HG03064 (cell line): ENCODE results near the gene MIA3.
"Not testable (repeated sequence)": the region's sequence is repeated elsewhere in the genome, so short reads cannot be mapped to it uniquely, and the experiment has no call there.

Source experiments
- ATAC-seq: cut with Tn5 transposase; IDR thresholded peaks from one replicate; pipeline ENCODE4 v1.9.1; 2021; ENCODE audit warnings: low read depth; ENCODE audit not compliant: unreplicated experiment

MIA3 gene, protein sequence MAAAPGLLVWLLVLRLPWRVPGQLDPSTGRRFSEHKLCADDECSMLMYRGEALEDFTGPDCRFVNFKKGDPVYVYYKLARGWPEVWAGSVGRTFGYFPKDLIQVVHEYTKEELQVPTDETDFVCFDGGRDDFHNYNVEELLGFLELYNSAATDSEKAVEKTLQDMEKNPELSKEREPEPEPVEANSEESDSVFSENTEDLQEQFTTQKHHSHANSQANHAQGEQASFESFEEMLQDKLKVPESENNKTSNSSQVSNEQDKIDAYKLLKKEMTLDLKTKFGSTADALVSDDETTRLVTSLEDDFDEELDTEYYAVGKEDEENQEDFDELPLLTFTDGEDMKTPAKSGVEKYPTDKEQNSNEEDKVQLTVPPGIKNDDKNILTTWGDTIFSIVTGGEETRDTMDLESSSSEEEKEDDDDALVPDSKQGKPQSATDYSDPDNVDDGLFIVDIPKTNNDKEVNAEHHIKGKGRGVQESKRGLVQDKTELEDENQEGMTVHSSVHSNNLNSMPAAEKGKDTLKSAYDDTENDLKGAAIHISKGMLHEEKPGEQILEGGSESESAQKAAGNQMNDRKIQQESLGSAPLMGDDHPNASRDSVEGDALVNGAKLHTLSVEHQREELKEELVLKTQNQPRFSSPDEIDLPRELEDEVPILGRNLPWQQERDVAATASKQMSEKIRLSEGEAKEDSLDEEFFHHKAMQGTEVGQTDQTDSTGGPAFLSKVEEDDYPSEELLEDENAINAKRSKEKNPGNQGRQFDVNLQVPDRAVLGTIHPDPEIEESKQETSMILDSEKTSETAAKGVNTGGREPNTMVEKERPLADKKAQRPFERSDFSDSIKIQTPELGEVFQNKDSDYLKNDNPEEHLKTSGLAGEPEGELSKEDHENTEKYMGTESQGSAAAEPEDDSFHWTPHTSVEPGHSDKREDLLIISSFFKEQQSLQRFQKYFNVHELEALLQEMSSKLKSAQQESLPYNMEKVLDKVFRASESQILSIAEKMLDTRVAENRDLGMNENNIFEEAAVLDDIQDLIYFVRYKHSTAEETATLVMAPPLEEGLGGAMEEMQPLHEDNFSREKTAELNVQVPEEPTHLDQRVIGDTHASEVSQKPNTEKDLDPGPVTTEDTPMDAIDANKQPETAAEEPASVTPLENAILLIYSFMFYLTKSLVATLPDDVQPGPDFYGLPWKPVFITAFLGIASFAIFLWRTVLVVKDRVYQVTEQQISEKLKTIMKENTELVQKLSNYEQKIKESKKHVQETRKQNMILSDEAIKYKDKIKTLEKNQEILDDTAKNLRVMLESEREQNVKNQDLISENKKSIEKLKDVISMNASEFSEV (N-terminal part only)

GRCh38 chr1:222618001-222618879 is at the start of gene MIA3:
MIA3 (plus strand) TSS chr1:222618097; CDS start chr1:222618111, 14 bp downstream.
- ATAC-seq, result peak; percentile 58

GRCh38 chr1:222570837-222571236 is 47.1 kb upstream of the MIA3 start:
- ATAC-seq, result no peak

DNA sequence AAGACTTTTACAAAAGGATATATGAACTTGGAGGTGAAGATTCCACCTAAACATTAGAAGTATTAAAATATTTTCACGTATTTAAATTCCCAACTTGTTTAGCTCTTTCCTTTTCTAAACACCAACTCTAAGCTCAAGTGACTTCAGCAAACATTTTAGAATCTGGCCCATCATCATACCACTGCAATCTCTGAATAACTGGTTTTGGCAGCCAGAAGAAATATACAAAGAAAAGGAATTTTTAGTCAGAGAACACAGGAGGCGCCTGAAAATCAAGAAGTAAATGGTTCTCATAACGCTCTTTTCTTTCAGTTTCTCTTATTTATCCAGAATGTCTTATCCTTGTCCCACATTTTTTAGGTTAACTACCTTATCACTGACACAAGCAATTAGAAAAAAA is 38.6 kb upstream of the MIA3 start:
- ATAC-seq, result no peak

- ATAC-seq, result peak; percentile 66
These were observed 35.7 kb upstream of the MIA3 start for GRCh38 chr1:222582099-222582774.

- peak; percentile 77 for ATAC-seq
These were observed 34.8 kb upstream of the MIA3 start for GRCh38 chr1:222583079-222583478.

DNA sequence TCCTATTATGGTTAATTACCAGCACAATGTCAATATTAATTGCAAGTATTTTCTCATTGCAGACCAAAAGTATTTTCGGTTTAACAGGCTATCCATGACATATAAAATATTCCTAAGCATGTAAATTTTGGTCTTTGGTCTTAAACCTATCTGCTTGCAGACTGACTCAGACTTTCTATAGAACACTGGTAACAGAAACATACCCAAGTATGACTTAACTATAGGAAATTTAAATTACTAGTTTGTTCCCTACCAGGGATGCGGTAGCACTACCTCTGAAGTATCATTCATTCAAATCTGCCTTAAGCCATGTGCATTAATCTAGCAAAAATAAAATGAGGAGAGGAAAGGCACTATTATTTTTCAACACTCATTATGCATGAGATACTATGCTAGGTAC is 31.1 kb upstream of the MIA3 start:
- no peak for ATAC-seq

GRCh38 chr1:222588135-222588534 is 29.8 kb upstream of the MIA3 start:
- no peak for ATAC-seq

DNA sequence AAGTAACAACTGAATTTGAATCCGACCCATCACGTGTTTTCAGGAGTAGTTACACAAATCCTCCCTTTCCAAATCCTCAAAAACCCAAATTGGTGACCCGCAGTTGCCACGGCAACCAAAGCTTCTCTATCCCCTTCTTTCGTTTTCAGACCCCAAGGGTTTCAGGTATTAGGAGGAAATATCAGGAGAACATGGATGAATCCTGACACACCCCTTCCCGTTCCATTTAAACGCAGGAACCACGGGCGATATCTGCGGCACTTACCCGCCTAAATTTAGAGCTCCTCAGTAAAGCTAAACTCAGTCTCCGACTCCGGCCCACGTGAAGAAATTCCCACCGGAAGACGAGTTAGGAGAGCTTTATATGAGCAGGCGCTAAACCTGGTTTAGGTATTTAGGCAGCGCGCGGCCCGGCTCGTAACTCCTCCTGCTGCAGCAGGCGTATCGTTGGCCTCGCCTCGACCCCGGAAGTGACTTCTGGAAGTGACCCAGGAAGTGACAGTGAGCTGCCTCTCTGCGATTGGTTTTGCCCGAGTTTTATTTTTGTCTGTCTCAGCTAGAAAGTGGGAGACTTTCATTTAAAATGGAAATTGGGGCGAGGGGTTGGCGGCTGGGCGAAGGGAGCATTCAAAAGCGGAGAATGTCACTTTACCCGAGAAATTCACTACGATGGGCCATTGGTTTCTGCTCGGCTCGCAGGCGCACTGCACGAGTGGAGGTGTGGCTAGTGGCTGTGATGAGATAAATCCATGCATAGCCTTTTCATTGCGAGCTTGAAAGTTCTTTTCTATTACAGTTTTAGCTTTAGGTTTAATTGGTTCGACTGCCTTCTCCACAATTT is 28.2 kb upstream of the MIA3 start, which contains the start of gene TAF1A:
Gene TAF1A (minus strand): TSS at position 472 of the 841 bp plus-strand sequence.
- peak; percentile 99 for ATAC-seq

- ATAC-seq, result no peak
These were observed 25.7 kb upstream of the MIA3 start for GRCh38 chr1:222592171-222592570.

- no peak for ATAC-seq
These were observed 23.1 kb upstream of the MIA3 start for GRCh38 chr1:222594789-222595188.

- ATAC-seq, result no peak
These were observed 21.2 kb upstream of the MIA3 start for GRCh38 chr1:222596696-222597095.

GRCh38 chr1:222600281-222600680 is 17.6 kb upstream of the MIA3 start:
- no peak for ATAC-seq

DNA sequence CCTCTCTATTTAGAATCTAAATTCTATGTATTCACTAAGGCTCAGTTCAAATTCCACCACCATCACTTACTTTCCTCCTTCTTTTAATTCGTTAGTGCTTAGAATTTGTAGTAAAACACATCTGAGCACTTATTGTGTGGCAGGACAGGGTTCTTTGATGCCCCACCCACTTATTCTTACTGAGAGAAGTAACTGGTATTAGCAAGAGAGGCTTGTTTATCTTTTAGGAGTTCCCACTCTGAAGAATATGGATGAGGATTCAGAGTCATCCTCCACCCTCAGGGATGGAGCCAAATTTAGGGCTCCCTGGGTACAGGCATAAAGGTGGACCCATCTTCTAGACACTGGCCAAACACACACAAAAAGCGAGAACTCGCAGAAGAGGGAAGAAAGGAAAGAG is 16.6 kb upstream of the MIA3 start:
- no peak for ATAC-seq

GRCh38 chr1:222606757-222607156 is 11.1 kb upstream of the MIA3 start:
- ATAC-seq, result no peak

DNA sequence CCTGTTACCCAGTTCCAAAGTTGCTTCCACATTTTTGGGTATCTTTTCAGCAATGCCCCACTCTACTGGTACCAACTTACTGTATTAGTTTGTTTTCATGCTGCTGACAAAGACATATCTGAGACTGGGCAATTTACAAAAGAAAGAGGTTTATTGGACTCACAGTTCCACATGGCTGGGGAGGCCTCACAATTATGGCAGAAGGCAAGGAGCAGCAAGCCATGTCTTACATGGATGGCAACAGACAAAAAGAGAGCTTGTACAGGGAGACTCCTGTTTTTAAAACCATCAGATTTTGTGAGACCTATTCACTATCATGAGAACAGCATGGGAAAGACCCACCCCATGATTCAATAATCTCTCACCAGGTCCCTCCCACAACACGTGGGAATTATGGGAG is 8.8 kb upstream of the MIA3 start:
- not testable (repeated sequence) for ATAC-seq

DNA sequence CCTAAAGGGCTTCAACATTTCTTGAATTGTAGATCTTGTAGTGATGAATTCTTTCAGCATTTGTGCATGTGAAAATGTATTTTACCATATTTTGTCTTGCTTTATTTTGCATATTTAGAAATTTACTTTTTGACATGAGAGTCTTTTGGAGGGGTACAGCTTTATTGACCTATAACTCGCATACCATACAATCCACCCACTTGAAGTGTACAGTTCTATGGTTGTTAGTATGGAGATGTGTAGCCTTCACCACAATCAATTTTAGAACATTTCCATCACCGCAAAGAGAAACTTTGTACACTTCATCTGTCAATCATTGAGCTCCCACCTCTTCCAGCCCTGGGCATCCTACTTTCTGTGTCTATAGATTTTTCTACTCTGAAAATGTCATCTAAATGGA is 7.2 kb upstream of the MIA3 start:
- no peak for ATAC-seq

GRCh38 chr1:222613627-222614026 is 4.3 kb upstream of the MIA3 start:
- no peak for ATAC-seq

- no peak for ATAC-seq
These were observed 1.4 kb upstream of the MIA3 start for GRCh38 chr1:222616525-222616924.
